IPS-15b (cell line): ENCODE measurements around the gene PRTG.
"Not testable (repeated sequence)": the region's sequence is repeated elsewhere in the genome, so short reads cannot be mapped to it uniquely, and the experiment has no call there.

Experiments
- H3K27me3 ChIP-seq: one replicate; pipeline ENCODE4 v1.6.1; 2013; ENCODE audit warnings: low read length; ENCODE audit not compliant: control insufficient read depth, insufficient read depth
- H3K36me3 ChIP-seq: one replicate; pipeline ENCODE4 v1.6.1; 2013; ENCODE audit warnings: low read length; ENCODE audit not compliant: control insufficient read depth, insufficient read depth
- H3K4me1 ChIP-seq: one replicate; pipeline ENCODE4 v1.6.1; 2013; ENCODE audit warnings: mild to moderate bottlenecking, low read length; ENCODE audit not compliant: control insufficient read depth, insufficient read depth
- H3K4me3 ChIP-seq: one replicate; pipeline ENCODE4 v1.5.1; 2013; ENCODE audit warnings: low read depth, low read length
- H3K9ac ChIP-seq: one replicate; pipeline ENCODE4 v1.6.1; 2013; ENCODE audit warnings: low read depth, mild to moderate bottlenecking, low read length
- H3K9me3 ChIP-seq: one replicate; pipeline ENCODE4 v1.6.1; 2013; ENCODE audit warnings: mild to moderate bottlenecking, low read length; ENCODE audit not compliant: control insufficient read depth, insufficient read depth

Gene PRTG

DNA sequence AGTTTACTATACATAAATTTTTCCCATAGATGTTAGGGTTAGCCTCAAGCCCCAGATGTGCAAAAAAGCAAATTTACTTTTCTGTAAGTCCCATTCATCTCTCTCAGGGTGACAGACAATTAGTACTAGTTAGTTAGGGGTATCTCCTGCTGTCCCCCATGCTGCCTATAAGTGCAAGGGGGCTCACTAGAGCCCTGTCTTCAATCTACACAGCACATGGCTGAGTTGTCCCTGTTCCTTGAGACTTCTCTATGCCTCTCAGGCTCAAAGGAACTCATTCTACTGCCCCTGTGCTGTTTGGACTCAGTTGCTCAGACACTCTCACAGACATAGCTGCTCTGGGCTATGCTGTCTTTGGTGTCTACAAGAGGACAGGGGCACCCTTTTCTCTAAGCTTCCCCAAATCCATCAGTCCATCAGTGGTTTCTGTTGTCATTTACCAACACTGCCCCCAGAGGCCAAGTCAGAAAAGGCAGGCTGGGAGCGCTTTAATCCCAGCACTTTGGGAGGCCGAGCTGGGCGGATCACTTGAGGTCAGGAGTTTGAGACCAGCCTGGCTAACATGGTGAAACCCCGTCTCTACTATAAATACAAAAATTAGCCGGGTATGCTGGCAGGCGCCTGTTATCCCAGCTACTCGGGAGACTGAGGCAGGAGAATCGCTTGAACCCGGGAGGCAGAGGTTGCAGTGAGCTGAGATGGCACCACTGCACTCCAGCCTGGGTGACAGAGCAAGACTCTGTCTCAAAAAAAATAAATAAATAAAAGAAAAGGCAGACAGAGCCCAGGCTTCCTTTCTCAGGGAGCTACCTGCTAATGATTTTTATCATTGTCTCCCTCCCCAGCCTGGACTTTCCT, 31.4 kb upstream of the PRTG start:
- Histone ChIP-seq H3K4me1 (no peaks in the 10 kb centered on the region), H3K4me3 (no peak overlapping the region), H3K9ac (no peak overlapping the region), H3K27me3 (peaks cover 3% of the 10 kb centered on the region), H3K36me3 (no peaks in the 10 kb centered on the region), H3K9me3 (no peaks in the 10 kb centered on the region)

DNA sequence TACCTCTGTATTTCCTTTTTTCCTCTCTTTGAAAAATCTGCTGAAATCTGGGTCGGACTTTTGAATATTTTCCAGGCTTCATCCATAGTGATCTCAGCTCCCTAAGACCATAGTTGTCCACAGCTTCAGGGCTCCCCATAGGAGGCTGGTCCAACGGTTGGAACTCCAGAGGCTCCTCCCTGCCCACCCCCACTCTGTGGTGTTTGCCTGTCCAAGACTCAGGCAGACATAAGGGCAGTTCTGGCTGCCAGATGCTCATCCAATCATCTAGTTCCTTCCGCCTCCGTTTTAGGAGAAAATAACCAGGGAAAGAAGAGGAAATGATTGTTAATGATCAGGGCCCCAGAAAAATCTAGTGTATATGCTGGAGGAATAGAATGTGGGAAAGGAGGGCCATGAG, 27.9 kb upstream of the PRTG start:
- no peaks in the 10 kb centered on the region for H3K4me1 ChIP-seq
- no peaks in the 10 kb centered on the region for H3K27me3 ChIP-seq
- H3K4me3 ChIP-seq, result no peak overlapping the region
- no peaks in the 10 kb centered on the region for H3K36me3 ChIP-seq
- H3K9ac ChIP-seq, result no peak overlapping the region
- no peaks in the 10 kb centered on the region for H3K9me3 ChIP-seq

DNA sequence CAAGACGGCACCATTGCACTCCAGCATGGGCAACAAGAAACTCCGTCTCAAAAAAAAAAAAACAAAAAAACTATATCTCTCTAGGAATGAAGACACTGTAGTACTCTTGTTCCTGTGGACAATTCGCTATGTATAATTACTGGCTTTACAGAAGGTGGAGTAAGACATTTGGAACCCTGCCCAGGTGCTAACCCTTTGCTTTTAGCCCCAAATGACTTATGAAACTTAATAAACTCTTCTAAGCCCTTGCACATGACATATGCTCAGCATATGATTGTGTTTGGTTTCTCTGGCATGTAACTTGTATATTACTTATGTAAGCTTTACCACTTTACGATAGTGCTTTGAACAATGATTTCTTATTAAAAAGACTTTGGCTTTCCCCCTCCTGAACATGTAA, 27.3 kb upstream of the PRTG start:
- no peaks in the 10 kb centered on the region for H3K9me3 ChIP-seq
- H3K4me1 ChIP-seq, result no peaks in the 10 kb centered on the region
- H3K36me3 ChIP-seq, result no peaks in the 10 kb centered on the region
- no peak overlapping the region for H3K9ac ChIP-seq
- H3K4me3 ChIP-seq, result no peak overlapping the region
- no peaks in the 10 kb centered on the region for H3K27me3 ChIP-seq

DNA sequence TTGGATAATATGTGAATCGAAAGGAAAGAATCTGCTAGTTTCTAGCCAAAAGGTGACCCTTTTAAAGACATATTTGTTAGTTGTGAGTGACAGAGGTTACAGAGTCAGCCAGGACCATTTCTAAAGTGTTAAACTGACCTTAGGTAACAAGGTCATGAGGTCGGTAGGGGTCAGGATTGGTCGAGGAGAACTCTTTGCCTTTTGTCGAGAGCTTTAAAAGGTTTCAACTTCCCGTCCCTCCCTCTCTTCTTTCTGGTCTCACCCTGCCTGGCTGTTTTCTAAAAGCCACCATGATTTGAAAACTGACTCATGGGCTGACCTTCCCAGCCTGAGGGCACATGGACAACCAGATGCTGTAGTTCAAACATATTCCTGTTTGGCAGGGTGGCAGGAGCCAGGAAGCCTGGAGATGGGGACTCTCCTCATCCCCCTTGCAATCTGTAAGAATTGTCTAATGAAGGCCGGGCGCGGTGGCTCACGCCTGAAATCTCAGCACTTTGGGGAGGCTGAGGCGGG, 25.8 kb upstream of the PRTG start:
- no peak overlapping the region for H3K4me3 ChIP-seq
- H3K9me3 ChIP-seq, result no peaks in the 10 kb centered on the region
- no peaks in the 10 kb centered on the region for H3K4me1 ChIP-seq
- H3K36me3 ChIP-seq, result no peaks in the 10 kb centered on the region
- no peak overlapping the region for H3K9ac ChIP-seq
- no peaks in the 10 kb centered on the region for H3K27me3 ChIP-seq

DNA sequence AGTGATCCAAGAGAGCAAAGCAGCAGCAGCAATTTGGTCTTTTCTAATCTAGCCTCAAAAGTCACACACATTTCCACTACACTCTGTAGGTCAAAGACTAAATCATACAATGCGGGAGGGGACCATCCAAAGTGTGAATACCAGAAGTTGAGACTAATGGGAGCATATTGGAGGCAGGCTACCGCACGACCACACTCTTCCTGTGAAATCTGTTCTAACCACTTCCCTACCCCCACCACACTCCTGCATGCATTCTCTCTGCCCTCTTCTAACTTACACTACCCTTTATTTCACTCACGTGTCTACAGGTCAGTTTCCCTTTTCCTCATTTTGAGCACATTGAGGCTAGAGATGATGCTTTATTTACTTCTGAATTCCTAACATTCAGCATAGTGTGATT, 23.7 kb upstream of the PRTG start:
- H3K4me3 ChIP-seq, result no peak overlapping the region
- no peak overlapping the region for H3K9ac ChIP-seq
- H3K9me3 ChIP-seq, result no peaks in the 10 kb centered on the region
- H3K36me3 ChIP-seq, result no peaks in the 10 kb centered on the region
- H3K27me3 ChIP-seq, result no peaks in the 10 kb centered on the region
- H3K4me1 ChIP-seq, result no peaks in the 10 kb centered on the region

DNA sequence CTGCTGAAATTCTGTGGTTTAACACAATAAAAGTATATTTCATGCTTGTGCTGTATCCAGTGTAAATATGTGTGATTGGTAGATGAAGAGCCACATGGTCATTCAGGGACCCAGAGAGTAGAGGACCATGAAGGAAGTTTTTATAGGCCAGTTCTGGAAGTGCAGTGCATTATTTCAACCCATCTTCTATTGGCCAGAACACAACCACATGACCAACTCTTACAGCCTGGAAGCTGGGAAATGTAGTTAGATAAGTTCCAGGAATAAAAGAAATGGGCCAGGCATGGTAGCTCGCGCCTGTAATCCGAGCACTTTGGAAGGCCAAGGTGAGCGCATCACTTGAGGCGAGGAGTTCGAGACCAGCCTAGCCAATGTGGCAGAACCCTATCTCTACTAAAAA, 21.4 kb upstream of the PRTG start:
- no peak overlapping the region for H3K9ac ChIP-seq
- no peaks in the 10 kb centered on the region for H3K36me3 ChIP-seq
- H3K9me3 ChIP-seq, result no peaks in the 10 kb centered on the region
- H3K27me3 ChIP-seq, result no peaks in the 10 kb centered on the region
- H3K4me1 ChIP-seq, result no peaks in the 10 kb centered on the region
- H3K4me3 ChIP-seq, result no peak overlapping the region

DNA sequence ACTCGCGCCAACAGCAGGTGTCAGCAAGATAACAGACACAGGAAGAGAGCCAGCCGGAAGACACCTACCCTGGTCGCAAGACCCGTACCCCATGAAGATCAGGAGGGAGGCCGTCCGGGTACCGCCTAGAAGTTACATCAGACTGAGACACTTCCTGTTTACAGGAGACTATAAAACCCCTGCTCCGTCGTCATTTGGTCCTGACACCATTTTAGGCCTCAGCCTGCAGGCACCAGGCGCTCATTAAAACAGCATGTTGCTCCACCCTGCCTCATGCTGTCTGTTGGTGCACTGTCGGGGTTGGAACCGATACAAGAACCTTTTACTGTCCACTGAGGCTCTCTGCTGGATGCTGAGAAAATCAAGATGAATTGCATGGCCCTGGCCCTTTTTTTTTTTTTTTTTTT, 15.6 kb upstream of the PRTG start:
- Histone ChIP-seq H3K27me3 (no peaks in the 10 kb centered on the region), H3K36me3 (no peaks in the 10 kb centered on the region), H3K9ac (no peak overlapping the region), H3K9me3 (no peaks in the 10 kb centered on the region), H3K4me1 (no peaks in the 10 kb centered on the region), H3K4me3 (no peak overlapping the region)

DNA sequence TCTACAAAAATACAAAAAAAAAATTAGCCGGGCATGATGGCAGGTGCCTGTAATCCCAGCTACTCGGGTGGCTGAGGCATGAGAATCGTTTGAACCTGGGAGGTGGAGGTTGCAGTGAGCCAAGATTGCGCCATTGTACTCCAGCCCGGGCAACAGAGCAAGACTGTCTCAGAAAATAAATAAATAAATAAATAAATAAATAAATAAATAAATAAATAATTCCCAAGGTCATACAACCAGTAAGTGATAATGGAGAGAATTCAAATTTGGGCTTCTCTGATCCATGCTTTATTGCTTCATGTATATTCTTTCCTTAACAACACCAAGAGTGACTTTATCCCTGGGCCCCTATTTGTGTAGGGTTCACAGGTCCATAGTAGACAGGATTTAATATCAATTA, 10.5 kb upstream of the PRTG start:
- H3K4me1 ChIP-seq, H3K4me3 ChIP-seq, H3K9me3 ChIP-seq, H3K9ac ChIP-seq, H3K36me3 ChIP-seq: not testable (repeated sequence)
- peaks cover 21% of the 10 kb centered on the region for H3K27me3 ChIP-seq

DNA sequence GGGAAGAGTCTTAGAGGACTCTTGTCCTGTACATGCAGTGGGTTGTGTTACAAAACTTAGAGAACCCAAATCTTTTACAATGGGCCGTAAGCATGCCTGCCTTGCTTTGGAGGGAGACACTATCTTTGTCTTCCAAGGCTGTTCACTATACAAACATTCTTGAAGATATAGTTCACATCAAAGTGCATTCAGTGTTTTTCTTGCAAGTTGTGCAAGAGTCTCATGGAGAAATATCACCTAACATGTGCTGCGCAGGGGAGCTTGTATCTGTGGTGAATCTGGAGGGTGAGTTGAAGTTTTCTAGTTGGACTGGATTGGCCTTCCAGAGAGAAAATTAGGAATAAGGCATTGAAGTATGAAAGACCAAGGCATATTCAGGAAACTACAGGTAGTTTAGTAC, 7.8 kb upstream of the PRTG start:
- H3K36me3 ChIP-seq, result no peaks in the 10 kb centered on the region
- no peak overlapping the region for H3K9ac ChIP-seq
- H3K4me3 ChIP-seq, result no peak overlapping the region
- no peaks in the 10 kb centered on the region for H3K9me3 ChIP-seq
- H3K27me3 ChIP-seq, result peaks cover 26% of the 10 kb centered on the region
- H3K4me1 ChIP-seq, result no peaks in the 10 kb centered on the region

DNA sequence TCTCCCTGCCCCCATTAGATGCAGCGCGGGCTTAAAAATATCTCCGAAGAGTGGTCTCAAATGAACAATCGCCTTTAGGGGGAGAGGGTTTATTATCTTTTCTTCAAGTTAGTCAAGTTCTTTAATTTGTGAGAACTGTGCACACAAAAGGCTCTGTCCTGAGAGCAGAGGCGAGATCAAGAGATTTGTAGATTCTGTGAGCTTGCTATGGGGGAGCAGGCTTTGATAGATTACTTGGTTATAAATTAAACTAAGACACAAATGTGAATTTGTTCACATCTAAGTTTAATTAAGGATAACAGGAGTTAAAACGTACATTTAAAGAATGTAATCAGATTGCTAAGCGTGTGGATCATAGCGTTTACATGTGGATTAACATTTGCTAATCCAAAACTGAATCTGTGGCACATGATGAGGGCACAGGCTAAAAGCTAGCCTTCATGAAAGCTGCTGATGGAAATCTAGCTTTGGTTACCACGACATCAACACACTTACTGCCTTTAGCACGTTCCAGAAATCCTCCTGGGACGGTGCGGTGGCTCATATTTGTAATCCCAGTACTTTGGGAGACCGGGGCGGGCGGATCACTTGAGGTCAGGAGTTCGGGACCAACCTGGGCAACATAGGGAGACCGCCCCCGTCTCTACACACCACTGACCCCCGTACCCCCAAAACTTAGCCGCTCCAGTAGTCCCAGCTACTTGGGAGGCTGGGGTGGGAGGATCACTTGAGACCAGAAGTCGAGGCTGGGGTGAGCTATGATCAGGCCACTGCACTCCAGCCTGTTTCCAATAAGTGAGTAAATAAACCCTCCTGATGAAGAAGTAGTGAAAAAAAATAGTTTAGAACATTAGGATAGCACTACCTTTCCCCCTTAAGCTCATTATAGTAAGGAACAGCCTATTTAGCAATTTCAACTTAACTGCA, 1.0 kb upstream of the PRTG start:
- H3K4me3 ChIP-seq, result peak overlapping the region; percentile 42
- no peak overlapping the region for H3K9ac ChIP-seq
- peaks cover 74% of the 10 kb centered on the region for H3K27me3 ChIP-seq

DNA sequence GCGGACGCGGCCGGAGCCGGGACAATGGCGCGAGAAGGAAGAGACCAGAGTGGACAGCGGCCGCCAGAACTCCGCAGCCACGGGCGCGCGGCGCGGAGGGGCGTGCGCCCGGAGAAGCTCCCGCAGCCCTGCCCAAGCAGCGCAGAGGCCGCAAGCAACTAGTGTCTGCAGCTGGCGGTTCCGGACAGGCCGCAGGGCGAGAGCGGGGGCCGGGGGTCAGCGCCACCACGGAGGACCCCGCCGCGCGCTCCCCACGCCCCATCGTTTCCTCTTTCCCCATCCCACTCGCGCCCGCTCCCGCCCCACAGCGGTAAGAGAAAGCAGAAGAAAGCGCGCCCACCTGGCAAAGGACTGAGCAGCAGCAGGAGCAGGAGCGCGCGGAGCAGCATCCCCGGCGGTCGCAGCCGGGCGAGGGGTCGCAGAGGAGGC, 440 bp downstream of the PRTG start:
- no peak overlapping the region for H3K9ac ChIP-seq
- H3K36me3 ChIP-seq, result no peaks in the 10 kb centered on the region
- H3K9me3 ChIP-seq, result no peaks in the 10 kb centered on the region
- H3K27me3 ChIP-seq, result peaks cover 80% of the 10 kb centered on the region
- H3K4me3 ChIP-seq, result peak overlapping the region; percentile 42
- H3K4me1 ChIP-seq, result peaks cover 7% of the 10 kb centered on the region

More for the DNA sequence above, 1.0 kb upstream of the PRTG start:
- Histone ChIP-seq H3K4me1 (peaks cover 7% of the 10 kb centered on the region), H3K36me3 (no peaks in the 10 kb centered on the region), H3K9me3 (no peaks in the 10 kb centered on the region)
